Measurements from ENCODE around the gene TOP2B. TPM values are rescaled to one million over a fixed set of nuclear protein-coding genes. Genes with fewer than 3 reads are reported as not detected.

The TOP2B gene
- total RNA-seq, 2 experiments from 2014 or later: 109 to 112 TPM

DNA sequence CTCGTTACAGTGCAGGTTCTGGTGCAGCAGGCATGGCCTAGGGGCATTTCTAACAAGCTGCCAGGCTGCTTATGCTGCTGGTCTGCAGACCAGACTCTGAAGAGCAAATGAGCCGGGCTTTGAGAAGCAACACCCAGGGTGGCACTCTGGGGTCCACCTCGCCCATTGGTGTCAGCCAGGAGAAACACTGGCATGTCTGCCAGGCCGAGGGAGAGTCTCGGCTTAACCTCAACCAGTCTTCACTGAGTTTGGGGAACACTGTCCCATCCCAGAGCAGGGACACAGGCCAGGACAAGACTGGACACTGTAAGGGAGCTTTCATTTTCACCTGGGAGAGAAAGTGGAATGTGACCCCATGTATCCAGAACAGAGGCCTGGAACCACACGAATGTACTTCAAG is 93.4 kb downstream of the TOP2B start:
- POLR2A ChIA-PET: no interaction called here

GRCh38 chr3:25568525-25569078 is 96.1 kb downstream of the TOP2B start:
- ChIA-PET POLR2A (no interaction called here), CTCF (no interaction called here)

More for the DNA sequence above, 93.4 kb downstream of the TOP2B start:
- CTCF ChIA-PET: no interaction called here

DNA sequence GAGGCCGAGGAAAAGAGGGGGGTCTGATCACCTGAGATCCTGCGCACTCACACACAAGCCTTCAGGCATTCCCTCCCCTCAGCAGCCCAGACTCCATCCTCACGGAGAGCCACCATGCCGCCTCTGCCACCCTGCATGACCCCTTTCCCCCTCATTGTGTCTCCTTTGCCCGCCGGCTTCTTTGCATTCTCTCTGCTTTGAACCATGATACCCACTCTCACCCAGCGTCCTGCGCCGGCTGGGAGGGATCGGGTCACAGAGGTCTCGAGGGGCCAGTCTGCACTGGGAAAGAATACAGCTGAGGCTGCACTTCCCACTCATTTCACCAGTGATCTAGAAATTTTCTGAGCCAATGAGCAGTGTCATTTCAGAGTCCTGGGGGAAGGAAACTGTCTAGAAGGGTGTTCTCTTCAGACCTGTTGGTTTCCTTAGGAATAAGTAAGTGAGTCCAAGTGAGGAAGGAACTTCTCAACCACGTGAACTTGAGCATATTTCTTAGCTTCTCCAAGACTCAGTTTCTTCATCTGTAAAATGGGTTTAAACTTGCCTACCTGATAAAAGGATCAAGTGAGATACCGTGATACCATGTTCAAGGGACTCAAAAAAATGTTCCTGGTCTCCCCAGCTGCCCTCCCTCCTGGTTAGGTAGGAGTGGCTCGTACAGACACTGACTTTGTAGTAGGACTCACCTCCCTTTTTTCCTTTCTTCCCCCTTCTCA is 96.7 kb downstream of the TOP2B start:
- ChIA-PET CTCF (interaction anchor here (0.6 kb wide), 1 partner anchor 36 kb away, joined by 4 read pairs; no protein-coding TSS in a partner anchor), POLR2A (no interaction called here)

GRCh38 chr3:25567388-25567787 is 97.3 kb downstream of the TOP2B start:
- ChIA-PET POLR2A (no interaction called here), CTCF (interaction anchor here (0.6 kb wide), 1 partner anchor 36 kb away, joined by 4 read pairs; no protein-coding TSS in a partner anchor)

DNA sequence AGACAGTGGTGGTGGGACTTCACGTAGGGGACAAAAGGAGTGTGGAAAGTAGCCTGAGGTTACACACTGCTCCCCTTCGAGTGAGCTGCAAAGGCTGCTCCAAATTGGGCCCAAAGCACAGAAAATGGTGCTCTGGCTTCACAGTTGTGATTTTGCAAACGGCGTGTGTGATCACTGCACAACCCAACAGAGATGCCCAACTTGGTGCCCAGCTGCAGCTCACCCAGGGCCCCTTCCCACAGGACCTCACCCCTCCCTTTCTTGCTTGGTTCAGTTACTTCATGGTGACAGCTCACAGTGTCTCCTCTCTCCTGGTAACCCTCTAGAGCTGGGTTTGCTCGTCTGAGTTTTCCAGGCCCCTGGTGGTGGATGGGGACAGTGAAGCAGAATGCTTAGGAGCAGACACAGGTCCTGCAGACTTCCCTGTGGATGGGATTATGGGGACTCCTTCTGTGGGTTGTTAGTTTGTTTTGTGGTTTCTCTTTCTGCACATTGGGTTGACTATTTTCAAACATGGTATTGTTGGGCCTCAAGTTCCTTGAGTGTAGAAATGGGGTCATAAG is 98.3 kb downstream of the TOP2B start:
- POLR2A ChIA-PET: no interaction called here
- CTCF ChIA-PET: no interaction called here

DNA sequence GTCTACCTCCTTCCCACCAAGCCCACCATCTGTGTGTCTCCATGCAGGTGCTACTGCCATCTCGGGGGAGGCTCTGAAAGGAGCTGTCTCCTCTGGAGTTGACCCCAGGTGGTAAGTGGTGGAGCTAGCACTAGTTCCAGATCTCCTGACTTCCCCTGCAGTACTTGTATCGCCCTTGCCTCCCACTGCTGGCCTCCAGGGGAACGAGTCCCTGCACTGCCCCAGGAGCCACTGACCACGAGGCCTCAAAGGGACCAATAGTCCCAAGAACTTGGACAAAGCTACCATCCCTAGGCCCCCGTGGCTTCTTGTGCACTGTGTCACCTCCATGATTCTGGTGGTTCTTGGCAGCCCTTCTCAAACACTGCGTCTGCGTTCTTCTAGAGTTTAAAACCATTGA is 98.9 kb downstream of the TOP2B start:
- CTCF ChIA-PET: no interaction called here
- POLR2A ChIA-PET: no interaction called here

DNA sequence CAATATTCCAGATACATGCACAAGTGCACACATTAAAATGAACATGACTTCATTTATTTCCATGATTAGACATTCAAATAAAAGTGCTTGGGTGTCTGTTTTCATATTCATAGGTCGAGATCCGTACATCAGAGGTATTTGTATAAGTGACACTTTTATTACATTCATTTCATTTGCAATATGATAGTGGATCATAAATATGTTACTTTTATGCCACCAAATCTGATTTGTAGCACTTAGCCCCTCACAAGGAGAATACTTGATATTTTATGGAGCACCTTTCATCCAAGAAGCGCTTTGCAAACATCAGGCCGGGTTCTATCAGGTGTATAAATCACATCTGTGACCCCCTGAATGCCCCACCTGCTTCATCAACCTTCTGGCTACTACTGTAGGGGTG is 100.6 kb downstream of the TOP2B start:
- POLR2A ChIA-PET: no interaction called here
- CTCF ChIA-PET: no interaction called here

GRCh38 chr3:25563601-25564000 is 101.1 kb downstream of the TOP2B start:
- POLR2A ChIA-PET: no interaction called here
- CTCF ChIA-PET: no interaction called here

GRCh38 chr3:25558796-25559195 is 105.9 kb downstream of the TOP2B start:
- CTCF ChIA-PET: no interaction called here
- POLR2A ChIA-PET: no interaction called here

- CTCF ChIA-PET: no interaction called here
- POLR2A ChIA-PET: no interaction called here
These were observed 106.6 kb downstream of the TOP2B start for GRCh38 chr3:25558121-25558520.

- CTCF ChIA-PET: no interaction called here
- POLR2A ChIA-PET: no interaction called here
These were observed 107.0 kb downstream of the TOP2B start for GRCh38 chr3:25557694-25558093.

DNA sequence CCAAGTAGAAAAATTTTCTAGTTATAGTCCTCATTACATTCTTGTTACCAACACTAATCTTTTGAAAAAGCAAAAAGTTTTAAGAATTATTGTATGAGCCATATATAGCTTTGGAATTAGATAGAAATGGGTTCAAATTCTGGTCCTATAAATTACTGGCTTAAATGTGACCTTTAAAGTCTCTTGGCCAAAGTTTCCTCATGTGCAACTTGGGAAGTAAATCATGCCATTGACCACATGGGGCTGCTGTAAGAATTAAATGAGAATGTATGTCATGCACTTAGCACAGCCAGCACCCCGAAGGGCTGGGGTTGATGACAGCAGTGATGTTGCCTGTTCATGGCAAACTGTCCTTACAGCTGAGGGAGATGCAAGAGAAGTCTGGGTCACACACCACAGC is 108.3 kb downstream of the TOP2B start:
- ChIA-PET CTCF (no interaction called here), POLR2A (no interaction called here)

GRCh38 chr3:25555695-25556437 is 108.8 kb downstream of the TOP2B start:
- ChIA-PET POLR2A (no interaction called here), CTCF (no interaction called here)

GRCh38 chr3:25554376-25554775 is 110.3 kb downstream of the TOP2B start:
- CTCF ChIA-PET: no interaction called here

DNA sequence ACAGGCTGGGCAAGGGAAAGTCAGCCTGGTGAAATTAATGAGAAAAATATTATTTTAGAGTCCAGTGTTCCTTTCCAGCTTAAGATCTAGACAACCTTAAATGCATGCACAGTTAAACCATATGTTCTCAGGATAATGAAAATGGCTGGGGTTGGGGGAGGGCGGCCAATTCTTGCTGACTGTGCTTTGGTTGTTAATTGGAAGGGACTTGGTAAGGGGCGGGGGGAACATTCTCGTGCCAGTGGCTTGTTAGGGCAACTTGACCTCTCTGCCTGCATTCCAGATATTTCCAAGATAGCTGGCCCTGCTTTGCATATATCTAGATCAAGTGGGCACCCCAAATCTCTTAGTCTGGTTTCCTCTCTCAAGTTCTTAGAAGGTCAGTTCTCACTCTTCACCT is 112.5 kb downstream of the TOP2B start:
- CTCF ChIA-PET: no interaction called here
- POLR2A ChIA-PET: no interaction called here

More at GRCh38 chr3:25554376-25554775, 110.3 kb downstream of the TOP2B start:
- POLR2A ChIA-PET: no interaction called here

- POLR2A ChIA-PET: no interaction called here
- CTCF ChIA-PET: no interaction called here
These were observed 115.9 kb downstream of the TOP2B start for GRCh38 chr3:25548836-25549235.

DNA sequence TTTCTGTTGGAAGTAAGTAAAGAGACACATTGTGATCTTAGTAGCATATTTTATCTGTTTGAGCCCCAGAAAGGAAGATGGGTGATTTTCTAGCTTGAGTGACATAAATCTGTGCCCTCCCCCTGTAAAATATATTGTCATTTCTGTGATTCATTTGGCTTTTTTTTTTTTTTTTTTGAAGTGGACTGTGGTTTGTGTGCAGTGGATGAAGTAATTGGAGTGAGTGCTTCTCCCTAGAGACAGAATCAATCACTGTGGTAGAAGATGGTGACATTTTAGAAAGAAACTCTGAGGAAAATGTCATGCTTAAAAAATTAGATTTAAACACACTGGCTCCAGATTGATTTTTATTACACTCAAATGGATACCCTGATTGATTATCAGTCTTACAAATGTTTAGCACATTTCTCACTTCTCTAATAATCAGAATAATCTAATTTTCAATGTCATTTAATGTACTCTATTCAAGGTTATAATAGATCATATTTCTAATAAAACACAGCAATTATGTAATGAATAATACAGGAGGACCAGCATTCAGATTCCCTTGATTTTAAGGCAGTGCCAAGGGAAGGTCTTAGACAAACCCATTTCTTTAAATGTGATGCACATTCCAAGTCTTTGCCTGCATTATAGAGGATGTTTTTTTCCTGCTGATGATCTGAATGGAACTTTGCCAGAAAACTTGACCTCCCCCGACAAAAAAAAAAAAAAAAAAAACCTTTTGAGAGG is 116.6 kb downstream of the TOP2B start:
- POLR2A ChIA-PET: no interaction called here
- CTCF ChIA-PET: no interaction called here

All from activated CD8-positive, alpha-beta memory T cell treated with anti-CD3 and anti-CD28 coated beads for 36 hours (primary cell).